ENCODE results near the gene LMOD3. TPM values are rescaled to one million over a fixed set of nuclear protein-coding genes. Genes with fewer than 3 reads are reported as not detected.

The LMOD3 gene
- total RNA-seq, 2 donors from 2014 or later, result 0.50 TPM; not detected in 1

- no peak for DNase-seq (ENCODE audit: low spot score)
- H3K27me3 ChIP-seq (replicated peaks; ENCODE audit: insufficient read depth), result no peaks in the 10 kb centered on the region
- H3K4me1 ChIP-seq (replicated peaks), result peaks cover 4% of the 10 kb centered on the region
- WGBS, result 87% methylated on average over 4 of the region's 4 CpGs
- no peak overlapping the region for H3K27ac ChIP-seq
- intact Hi-C loops (cut with DNase I), result no loop called here
- no peaks in the 10 kb centered on the region for H3K9me3 ChIP-seq
- no peaks in the 10 kb centered on the region for H3K36me3 ChIP-seq
- TF ChIP-seq, protein P1, sequence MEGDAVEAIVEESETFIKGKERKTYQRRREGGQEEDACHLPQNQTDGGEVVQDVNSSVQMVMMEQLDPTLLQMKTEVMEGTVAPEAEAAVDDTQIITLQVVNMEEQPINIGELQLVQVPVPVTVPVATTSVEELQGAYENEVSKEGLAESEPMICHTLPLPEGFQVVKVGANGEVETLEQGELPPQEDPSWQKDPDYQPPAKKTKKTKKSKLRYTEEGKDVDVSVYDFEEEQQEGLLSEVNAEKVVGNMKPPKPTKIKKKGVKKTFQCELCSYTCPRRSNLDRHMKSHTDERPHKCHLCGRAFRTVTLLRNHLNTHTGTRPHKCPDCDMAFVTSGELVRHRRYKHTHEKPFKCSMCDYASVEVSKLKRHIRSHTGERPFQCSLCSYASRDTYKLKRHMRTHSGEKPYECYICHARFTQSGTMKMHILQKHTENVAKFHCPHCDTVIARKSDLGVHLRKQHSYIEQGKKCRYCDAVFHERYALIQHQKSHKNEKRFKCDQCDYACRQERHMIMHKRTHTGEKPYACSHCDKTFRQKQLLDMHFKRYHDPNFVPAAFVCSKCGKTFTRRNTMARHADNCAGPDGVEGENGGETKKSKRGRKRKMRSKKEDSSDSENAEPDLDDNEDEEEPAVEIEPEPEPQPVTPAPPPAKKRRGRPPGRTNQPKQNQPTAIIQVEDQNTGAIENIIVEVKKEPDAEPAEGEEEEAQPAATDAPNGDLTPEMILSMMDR (IDR thresholded peaks at IDR 0.05), result no peak
- TF ChIP-seq POLR2A (IDR thresholded peaks at IDR 0.05) (no peak), POLR2AphosphoS5 (IDR thresholded peaks at IDR 0.05) (no peak)
- H3K4me3 ChIP-seq, result no peak overlapping the region
Observed at GRCh38 chr3:69099576-69099975, 22.8 kb downstream of the LMOD3 start.

DNA sequence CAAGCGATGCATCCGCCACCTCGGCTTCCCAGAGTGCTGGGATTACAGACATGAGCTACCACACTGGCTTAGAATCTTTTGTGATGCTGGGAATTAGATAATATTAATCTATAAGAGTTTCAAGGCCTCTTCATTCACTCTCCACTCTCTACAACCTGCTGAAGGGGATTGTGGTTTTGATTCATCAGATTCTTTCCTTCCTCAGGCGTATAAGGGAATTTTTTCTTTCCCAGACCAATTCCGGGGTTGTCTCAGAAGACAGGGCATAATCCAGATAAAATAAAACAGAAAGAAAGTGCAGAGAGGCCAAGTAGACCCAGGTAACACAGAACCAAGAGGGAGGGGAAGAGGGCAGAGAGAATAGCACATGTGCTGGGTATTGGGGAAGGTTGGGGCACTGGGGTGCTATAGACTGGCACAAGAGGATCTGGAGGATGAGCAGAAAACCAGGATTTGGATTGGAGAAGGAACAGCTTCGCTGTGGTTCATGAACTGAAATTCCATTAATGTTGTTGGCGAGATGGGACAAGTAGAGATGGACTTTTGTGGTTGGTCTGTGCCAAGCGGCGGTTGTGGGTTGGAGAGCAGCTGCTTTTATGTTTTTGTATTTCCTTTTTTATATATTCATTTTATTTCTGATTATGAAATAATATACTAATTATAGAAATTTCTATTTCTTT is 24.8 kb downstream of the LMOD3 start:
- Histone ChIP-seq H3K36me3 (no peaks in the 10 kb centered on the region), H3K9me3 (no peaks in the 10 kb centered on the region), H3K27ac (peak overlapping the region in 1 of 2 donors; percentile 9), H3K4me3 (no peak overlapping the region), H3K4me1 (replicated peaks) (peaks cover 18% of the 10 kb centered on the region), H3K27me3 (replicated peaks; ENCODE audit: insufficient read depth) (no peaks in the 10 kb centered on the region)
- intact Hi-C loops (cut with DNase I), result no loop called here
- 83% methylated on average over 9 of the region's 9 CpGs for WGBS
- DNase-seq (ENCODE audit: low spot score), result no peak
- TF ChIP-seq POLR2A (IDR thresholded peaks at IDR 0.05), result no peak

DNA sequence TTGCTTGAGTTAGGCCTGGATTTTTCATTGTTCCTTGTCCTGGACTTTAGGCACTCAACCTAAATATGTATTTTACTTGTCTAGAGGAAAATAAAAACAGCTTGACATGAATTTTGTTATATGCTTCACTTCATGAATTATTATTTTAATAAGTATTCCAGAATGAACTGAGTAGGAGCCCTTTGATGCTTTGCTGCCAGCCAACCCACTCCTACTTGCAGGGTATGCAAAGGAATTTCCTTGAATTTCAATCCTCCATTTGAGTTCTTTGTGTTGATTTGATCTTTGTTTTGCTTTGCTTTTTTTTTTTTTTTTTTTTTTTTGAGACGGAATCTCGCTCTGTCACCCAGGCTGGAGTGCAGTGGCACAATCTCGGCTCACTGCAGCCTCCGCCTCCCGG is 26.1 kb downstream of the LMOD3 start:
- TF ChIP-seq, protein P1 (IDR thresholded peaks at IDR 0.05), result no peak
- TF ChIP-seq POLR2AphosphoS5 (IDR thresholded peaks at IDR 0.05) (no peak), POLR2A (IDR thresholded peaks at IDR 0.05) (no peak)
- WGBS, result 89% methylated on average over 5 of the region's 5 CpGs

GRCh38 chr3:69095636-69096035 is 26.8 kb downstream of the LMOD3 start:
- H3K9me3 ChIP-seq, result no peaks in the 10 kb centered on the region
- H3K4me3 ChIP-seq, result no peak overlapping the region
- no peaks in the 10 kb centered on the region for H3K27me3 ChIP-seq (replicated peaks; ENCODE audit: insufficient read depth)
- TF ChIP-seq, protein P1 (IDR thresholded peaks at IDR 0.05), result no peak
- TF ChIP-seq POLR2A (IDR thresholded peaks at IDR 0.05) (no peak), POLR2AphosphoS5 (IDR thresholded peaks at IDR 0.05) (no peak)
- peak overlapping the region; percentile 61 to 64 for H3K27ac ChIP-seq
- H3K4me1 ChIP-seq (replicated peaks), result peaks cover 32% of the 10 kb centered on the region
- no peak for DNase-seq (ENCODE audit: low spot score)
- no peaks in the 10 kb centered on the region for H3K36me3 ChIP-seq
- intact Hi-C loops (cut with DNase I), result no loop called here
- 78% methylated on average over 5 of the region's 5 CpGs for WGBS

More for the DNA sequence above, 26.1 kb downstream of the LMOD3 start:
- no peak for DNase-seq (ENCODE audit: low spot score)
- Histone ChIP-seq H3K4me3 (no peak overlapping the region), H3K27ac (peak overlapping the region; percentile 61 to 64), H3K36me3 (no peaks in the 10 kb centered on the region), H3K4me1 (replicated peaks) (peaks cover 28% of the 10 kb centered on the region), H3K27me3 (replicated peaks; ENCODE audit: insufficient read depth) (no peaks in the 10 kb centered on the region), H3K9me3 (no peaks in the 10 kb centered on the region)
- intact Hi-C loops (cut with DNase I), result no loop called here

DNA sequence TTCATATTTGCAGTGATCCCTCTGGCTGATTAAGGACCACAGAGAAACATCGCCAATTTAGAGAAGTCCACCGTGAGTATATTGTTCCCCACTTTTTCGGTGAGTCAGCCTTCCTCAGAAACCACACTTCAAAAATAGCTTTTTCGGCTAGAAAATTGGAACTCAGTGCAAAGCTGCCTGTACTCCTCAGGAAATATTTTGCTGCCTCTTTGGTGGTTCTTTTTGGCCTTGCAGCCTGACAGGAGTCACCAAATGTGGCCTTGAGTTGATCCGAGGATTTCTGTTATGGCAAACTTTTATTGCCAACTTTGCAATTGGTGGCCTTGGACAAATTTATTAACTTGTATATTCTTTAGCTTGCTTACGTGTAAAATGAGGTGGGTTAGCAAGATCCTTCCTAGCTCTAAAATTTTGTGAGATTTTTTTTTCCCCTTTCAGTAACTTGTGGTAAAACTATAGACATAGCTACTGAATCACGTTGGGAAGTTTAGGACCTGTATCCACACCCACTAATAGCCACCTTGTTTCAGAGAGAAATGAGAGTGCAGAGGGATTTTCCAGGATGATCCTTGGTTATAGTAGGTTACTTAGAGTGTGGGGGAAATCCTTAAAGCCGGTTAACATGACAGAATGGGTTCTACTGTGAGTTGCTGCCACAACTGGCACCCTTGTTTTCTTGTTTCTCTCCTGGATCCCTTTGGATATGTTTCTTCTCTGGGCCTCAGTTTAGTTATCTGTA is 27.8 kb downstream of the LMOD3 start:
- WGBS, result 42% methylated on average over 8 of the region's 8 CpGs
- intact Hi-C loops (cut with DNase I), result no loop called here
- H3K36me3 ChIP-seq, result no peaks in the 10 kb centered on the region
- no peak overlapping the region for H3K4me3 ChIP-seq
- H3K4me1 ChIP-seq (replicated peaks), result peaks cover 32% of the 10 kb centered on the region
- TF ChIP-seq, protein P1 (IDR thresholded peaks at IDR 0.05), result no peak
- TF ChIP-seq POLR2A (IDR thresholded peaks at IDR 0.05) (no peak), POLR2AphosphoS5 (IDR thresholded peaks at IDR 0.05) (no peak)
- no peak for DNase-seq (ENCODE audit: low spot score)
- H3K9me3 ChIP-seq, result no peaks in the 10 kb centered on the region
- peak overlapping the region; percentile 15 to 64 for H3K27ac ChIP-seq
- no peaks in the 10 kb centered on the region for H3K27me3 ChIP-seq (replicated peaks; ENCODE audit: insufficient read depth)

All from prostate gland (tissue), 2 donors.